Stimulated activated CD4-positive, alpha-beta T cell treated with anti-CD3 and anti-CD28 coated beads, TNF-alpha, amount 100 ng/mL, for 48 hours (primary cell): ENCODE data around the gene LAYN.

Experiments used
- DNase-seq, 3 donors: peaks; one replicate each; pipeline ENCODE4 v3.0.0-alpha.2; 2020; ENCODE audit warnings: low read depth in 3 of 3

Gene LAYN

DNA sequence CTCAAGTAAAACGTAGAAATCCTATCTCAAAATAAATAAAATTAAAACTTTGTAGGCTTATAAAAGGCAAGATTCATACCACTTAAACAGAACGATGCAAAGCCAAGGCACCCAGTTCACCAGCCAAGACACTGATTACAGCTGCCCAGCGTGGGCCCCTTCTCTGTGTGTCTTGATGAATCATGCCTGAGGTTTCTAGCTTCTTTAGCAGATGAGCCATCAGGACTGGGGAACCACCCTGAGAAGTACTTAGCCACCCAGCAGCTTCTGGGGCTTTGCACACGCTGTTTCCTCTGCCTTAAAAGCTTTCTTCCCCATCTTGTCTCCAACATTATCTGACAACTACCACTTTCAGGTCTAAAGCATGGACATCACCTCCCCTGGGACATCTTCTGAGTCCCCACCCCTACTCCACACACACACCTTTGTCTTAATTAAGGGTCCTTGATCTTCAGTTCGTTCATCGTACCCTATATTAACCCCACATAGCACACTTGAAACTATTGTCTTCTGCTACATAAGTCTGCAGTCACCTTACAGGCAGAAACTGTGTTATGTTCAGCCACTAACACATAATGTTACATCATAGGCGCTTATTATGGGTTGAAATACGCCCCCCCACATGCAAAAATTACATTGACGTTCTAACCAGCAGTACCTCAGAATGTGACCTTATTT is 8.7 kb upstream of the LAYN start:
- peak; percentile 44 to 67 (median 62) for DNase-seq

DNA sequence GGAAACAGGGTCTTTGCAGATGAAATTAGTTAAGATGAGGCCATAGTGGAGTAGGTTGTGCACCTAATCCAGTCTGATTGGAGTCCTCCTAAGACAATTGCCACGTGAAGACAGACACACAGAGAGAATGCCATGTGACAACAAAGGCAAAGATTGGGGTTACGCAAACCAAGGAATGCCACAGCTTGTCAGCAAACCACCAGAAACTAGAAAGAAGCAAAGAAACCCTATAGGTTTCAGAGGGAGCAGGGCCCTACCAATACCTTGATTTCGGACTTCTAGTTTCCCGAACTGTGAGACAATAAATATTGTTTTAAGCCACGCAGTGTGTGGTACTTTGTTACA is 8.2 kb upstream of the LAYN start:
- DNase-seq = no peak

DNA sequence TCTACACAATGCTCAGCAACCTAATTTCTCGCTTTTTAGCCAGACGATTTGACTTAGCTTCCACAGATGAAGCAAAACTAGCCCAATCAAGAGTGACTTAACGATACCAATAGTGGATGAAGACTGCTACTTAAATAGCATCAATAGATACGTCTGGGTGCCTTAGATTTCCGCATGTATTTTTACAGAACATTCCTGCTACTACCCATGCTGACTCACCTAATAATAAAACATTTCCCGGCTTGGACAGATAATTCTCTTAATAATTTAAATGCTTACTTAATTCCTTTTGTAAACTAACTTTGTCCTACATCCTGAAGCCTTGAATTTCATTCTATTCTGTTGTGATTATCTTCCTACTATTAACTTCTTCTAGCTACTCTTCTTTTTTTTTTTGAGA is 5.2 kb upstream of the LAYN start:
- no peak for DNase-seq

DNA sequence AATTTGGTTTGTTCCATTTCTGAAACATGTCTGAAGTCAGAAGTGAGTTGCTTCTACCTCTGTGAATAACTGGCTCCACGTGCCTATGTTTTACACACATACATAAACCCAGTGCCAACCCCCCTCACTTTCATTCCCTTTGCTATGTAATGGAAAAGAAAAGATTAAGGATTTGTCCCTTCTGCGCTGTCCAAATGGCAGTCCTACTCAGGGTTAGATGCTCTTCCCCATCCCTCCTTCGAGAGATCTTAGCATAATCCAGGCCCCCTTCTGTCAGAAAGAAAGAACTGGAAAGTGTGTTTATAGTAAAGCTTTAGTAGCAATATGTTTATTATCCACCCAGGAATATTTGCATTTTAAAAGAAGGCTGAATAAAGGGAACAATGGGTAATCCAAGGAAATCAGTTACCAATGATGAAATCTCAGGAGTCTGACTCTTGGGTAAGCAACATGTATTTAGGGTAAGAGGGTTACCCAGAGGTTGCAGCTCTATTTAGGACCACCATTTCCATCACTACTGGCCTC is 3.1 kb upstream of the LAYN start:
- DNase-seq = no peak

DNA sequence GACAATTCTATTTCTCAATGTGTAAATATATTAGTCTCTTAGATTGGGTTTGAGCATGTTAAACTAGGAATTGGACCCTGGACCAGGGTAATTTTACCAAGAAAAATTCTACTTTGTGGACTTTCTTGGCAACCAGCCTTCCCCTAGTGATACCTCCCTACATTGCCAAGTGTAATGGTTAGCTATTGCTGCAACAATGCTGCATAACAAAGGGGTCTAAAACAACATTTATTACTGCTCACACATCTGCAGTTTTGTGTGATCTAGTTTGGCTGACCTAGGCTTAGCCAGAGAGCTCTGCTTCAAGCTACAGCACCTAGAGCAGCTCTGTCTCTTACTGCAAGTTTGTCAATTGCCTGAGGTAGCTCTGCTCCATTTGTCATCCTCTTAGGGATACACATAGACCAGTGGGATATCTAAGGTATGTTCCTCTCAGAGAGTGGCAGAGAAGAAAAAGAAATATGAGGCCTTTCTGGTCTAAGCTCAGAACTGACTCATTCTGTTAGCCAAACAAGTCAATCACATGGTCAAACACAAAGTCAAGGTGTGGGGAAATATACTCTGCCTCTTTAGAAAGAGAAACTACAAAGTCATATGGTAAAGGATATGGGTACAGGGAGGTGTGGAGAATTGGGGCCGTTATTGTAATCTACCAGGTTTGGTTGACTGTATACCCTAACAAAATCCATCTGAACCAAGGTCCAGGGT is 2.0 kb upstream of the LAYN start:
- no peak for DNase-seq

DNA sequence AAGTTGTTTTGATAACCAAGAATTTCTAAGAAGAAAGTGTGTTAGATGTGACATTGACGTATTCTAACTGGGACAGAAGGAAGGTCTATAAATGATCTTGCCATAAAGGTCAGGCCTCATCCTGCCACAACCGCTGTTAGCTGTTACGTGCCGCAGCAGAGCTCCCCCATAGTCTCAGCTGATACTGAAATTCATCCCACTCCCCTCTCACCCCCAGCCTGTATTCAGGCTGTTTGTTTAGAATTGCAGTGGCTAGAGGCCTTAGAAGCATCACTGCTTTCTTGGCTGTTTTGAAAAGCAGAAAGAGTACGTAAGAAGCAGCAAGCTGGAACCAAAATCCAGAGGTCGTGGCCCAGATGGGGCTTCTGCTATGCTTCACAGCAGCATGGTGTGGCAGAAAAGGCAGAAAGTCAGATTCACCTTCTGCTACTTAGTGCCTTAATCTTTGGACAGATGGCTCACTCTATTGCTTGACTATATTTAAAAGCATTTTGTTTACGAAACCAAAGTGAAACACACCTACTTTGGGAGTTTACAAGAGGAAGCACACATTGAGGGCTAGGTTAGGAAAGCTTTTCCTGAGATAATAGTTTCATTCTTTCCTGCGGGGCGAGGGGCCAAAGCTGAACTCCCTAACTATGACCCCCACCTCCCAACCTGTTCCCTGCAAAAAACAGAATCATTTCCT is 950 bp upstream of the LAYN start:
- DNase-seq = no peak

DNA sequence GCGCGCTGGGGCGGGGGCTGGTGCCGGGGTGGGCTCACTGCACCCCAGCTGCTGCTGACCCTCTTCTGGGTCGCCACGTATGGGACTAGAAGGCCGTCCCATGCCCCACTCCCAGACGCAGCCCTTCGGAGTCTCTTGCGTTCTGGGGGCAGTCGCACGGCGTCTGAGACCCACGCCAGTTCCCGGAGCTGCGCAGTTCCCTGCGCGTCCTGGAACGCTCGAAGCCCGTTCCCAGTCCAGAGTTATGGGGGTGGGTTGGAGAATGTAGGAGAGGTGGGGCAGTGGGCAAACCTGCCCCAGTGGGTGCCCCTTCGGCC is 375 bp downstream of the LAYN start:
- DNase-seq = no peak

DNA sequence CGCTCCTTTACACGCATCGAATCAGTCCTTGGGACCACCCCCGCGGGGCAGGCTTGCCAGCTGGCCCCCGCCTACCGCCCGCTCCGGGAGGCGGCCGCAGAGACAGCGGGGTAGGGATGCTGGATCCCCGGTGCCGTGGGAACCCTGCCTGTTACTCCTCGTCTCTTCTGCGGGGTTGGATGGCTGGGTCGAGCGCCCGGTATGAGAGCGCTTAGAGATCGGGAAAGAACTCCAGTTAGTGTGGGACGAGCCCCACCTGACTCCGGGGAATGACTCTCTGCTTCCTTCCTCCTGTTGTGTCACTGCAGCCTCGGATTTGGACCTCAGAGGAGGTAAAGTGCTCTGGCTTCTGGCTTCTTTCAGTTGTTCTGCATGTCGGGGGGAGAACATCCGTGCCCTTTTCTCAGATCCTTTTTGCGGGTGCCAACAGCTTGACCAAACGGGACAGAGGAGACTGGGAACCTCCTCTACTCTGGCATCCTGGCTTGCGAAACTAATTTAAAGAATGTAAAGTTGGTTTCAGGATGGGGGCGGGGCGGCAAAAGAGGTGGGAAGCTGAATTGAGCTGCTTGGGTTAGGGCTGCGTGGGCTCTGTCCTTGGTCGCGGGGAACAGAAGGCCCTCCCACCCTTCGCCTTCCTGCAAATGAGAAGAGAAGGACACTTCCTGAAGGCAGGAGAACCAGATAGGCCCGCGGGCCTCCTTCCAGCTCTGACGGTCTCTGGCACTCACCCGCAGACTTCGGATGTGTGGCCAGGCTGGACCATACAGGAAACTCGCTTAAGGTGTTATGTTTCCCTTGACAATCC is 938 bp downstream of the LAYN start:
- no peak for DNase-seq

DNA sequence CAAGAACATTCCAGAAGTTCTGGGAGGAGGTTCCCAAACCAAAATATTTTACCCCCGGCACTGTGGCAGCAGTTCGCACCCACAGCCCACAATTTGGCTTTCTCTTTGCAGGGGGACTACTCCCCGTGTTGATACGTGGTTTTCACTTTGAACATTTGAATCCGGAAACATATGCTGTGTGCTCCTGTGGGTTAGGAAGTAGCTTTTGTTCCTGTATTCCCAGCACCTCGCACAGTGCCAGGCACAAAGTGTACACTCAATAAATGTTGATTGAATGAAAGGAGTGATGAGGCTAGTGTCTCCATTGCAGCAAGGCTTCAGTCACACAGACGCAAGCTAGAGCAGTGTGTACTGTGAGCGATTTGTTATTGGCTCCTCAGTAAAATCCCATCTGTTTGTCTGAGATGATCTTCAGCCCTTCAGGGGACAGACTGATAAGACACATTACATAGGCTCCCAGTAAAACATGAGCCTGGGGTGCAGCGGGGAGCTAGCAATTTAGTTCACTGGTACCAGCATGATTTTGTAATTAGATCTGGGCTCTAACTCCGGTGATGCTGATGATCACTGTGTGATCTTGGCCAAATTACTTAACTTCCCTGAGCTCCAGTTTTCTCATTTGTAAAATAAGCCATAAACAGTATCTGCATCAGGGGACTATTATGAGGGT is 2.2 kb downstream of the LAYN start:
- DNase-seq = no peak

DNA sequence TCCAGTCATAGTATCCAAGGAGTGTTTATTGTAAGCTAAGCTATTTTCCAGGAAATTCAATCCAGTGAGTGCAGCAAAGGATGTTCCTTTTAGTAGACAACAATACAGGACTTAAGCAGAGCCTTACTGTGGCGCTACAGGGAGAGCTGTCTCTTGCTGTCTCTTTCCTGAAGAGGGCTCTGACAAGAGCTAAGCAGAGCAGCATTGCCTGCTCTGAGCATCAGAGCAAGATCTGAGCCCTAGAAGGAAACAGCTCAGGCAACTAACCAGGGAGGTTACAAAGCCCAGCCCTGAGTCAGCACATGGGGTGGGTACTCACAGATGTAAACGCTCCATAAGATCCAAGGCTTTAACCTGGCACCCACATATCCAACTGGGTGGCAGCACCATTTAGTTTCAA is 8.0 kb downstream of the LAYN start:
- DNase-seq = no peak

DNA sequence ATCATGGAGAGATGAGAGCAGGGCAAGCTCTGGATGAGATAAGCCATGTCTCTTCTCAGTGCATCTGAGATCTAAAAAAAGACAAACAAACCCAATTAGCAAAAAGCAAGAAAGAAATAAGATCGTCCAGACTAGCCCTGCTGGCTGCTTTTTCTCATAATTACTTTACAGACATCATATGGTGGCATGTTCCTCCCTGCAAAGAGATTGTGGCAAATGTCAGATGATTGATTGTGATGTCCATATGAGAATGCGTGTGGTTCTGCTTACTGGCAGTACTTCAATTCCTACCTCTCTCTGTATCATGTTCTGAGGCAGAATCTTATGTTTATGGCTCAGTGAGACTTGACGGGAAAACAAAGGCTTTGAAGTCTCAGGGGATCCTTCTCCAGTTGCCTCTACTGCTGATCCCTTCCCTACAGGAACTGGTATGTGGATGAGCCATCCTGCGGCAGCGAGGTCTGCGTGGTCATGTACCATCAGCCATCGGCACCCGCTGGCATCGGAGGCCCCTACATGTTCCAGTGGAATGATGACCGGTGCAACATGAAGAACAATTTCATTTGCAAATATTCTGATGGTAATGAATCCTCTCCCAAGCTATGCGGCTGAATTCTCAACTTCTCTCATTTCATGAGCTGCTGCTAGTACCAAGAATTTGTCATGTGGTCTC is 8.8 kb downstream of the LAYN start:
- no peak for DNase-seq

DNA sequence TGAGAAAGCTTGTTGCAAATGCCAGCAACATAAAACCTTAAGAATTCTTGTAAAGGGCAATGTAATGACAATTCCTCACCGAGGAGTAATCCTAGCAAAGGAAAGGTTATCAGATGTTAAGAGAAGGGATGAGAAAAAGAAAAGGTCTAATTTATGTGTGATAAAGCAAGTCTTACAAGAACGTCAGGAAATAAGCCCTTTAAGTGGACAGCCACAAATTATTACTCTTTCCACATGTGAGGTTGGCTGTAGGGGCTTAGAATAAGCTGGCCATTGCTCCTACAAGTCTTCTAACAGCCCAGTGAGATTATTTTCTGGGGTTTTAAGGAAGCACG is 9.3 kb downstream of the LAYN start:
- no peak for DNase-seq

DNA sequence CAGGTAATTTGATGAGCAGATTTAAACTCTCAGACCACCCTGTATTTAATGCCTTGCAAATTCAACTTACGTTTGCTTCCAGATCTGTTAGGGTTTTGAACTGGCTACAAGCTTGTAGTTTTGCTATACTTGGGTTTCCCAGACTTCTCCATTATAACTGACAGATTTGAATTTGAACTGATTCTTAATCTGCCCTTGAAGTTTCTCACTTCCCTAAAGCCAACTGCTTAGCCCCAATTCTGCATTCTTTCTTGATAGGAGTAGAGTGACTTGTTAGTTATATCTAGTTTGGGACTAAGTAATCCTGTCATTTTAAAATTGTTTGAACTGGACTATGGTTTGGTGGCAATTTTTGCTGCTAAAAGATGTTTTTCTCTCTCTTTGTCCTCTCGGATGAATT is 9.7 kb downstream of the LAYN start:
- no peak for DNase-seq

DNA sequence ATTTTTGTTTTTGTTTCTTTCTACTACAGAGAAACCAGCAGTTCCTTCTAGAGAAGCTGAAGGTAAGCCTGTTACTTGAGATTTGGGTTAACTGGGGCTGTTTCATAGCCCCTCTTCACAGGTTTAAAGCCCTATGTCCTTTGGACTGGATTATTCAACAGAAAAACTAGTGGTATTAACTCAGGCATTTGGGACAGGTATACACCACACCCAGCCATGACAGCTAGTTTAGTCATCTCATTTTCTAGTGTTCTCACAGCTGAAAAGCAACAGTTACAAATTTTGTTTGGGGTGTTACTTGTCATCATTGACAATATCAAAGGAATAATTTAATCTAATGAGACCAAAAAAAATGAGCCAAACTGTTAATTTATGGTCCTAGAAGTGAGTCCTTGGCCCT is 14.0 kb downstream of the LAYN start:
- DNase-seq = no peak

DNA sequence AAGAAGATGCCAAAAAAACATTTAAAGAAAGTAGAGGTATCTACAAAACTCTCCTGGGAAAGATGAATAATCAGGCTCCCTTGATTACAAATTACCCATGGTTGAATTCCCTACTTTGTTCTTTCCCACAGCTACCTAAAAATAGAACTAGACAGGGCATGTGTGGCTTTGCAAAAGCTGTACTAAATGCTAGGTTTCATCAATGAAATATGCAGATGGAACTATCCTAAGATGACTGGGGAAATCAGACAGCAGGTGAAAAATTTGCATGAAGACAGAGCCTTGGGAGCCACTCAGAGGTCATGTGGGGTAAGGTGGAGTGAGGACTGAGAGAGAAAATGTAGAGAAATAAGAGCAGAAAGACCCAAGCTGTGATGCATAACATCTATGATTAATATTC is 14.7 kb downstream of the LAYN start:
- no peak for DNase-seq

DNA sequence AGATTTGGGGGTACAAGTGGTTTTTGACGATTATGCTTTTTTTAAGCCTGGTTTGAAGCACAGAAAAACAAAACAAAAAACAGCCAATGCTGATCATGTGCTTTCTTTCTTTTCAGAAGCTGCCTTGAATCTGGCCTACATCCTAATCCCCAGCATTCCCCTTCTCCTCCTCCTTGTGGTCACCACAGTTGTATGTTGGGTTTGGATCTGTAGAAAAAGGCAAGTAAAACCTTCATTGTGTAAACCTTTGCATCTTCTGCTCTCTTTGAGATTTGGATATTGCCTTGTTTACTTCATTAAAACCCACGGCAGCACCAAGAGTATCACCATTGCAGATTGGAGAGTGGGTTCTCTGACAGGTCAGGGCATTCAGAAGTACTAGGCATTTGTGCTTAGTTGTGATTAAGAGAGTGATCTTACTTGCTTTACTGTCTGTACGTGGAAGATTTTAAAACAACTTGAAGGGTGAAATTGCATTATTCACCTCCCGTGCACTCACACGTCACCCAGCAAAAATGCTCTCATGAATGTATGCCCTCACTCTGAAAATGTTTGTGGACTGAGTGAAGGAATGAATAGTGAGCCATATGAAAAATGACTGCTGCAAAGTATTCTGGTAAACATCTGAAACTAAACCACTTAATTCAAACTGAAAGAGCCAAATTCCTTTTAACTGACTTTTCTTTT is 17.0 kb downstream of the LAYN start:
- no peak for DNase-seq

DNA sequence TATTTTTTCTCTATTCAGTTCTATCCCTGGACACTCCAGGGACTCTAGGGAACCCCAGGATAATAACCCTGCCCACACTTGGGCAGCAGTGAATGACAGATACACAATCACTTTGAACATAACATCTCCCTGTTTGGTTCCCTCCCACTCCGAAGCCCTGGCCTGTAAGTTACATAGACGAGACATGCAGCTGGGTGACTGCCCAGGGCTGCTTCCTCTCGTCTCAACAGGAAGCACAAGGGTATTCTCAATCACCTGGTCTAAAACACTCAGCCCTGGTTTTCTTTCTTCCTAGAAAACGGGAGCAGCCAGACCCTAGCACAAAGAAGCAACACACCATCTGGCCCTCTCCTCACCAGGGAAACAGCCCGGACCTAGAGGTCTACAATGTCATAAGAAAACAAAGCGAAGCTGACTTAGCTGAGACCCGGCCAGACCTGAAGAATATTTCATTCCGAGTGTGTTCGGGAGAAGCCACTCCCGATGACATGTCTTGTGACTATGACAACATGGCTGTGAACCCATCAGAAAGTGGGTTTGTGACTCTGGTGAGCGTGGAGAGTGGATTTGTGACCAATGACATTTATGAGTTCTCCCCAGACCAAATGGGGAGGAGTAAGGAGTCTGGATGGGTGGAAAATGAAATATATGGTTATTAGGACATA is 19.4 kb downstream of the LAYN start:
- no peak for DNase-seq

DNA sequence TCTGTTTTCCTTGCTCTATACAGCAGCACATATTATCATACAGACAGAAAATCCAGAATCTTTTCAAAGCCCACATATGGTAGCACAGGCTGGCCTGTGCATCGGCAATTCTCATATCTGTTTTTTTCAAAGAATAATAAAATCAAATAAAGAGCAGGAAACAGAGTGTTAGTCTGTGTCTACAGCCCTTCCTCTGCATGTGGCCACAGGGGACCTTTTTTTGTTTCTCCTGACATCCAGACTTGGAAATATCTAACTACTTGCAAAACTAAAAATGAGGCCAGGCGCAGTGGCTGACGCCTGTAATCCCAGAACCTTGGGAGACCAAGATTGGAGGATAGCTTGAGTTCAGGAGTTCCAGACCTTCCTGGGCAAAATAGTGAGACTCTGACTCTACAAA is 20.3 kb downstream of the LAYN start:
- no peak for DNase-seq

DNA sequence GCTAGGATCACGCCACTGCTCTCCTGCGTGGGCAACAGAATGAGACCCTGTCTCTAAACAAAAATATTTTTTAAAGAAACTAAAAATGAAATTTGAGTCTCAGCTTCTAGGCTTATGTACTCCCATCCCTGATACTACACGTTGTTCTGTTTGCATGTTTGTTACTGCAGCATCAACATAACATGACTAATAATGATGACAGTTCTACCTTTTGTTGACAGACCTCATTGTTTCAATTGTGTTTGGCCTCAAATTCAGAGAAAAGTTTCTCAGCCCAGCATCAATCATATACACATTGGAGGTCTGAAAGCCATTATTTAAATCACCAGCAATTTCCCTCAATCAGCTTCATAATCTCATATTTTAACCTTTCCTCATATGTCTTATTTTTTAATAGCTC is 20.8 kb downstream of the LAYN start:
- no peak for DNase-seq

DNA sequence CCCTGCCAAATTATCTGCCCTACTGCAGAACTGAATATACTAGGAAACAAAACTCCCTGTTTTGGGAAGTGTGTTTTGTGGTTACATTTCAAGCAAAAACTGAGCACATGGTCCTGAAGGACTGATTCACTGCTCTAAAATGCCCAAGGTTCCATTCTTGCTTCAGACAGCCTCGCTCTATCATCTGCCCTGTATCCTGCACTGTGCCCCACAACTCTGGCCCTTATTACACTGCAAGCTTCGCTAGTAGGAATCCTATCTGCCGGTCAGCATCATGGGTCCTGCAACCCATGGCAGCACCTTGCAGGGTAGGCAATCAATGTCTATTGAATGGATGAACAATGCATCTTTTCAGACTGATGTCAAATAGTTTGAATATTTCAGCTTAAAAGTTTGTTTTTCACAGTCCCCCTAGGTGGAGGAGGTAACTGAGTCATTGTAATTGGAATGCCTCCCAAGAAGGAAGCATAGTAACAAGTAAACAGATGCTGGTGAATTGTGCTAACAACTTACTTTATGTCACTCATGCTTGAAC is 21.3 kb downstream of the LAYN start:
- no peak for DNase-seq
